Measurements from ENCODE around the gene PIP4K2C.
A peak's percentile ranks its signal among the peaks of the same experiment; 100 is the strongest.

- TF ChIP-seq POLR2A (IDR thresholded peaks at IDR 0.05) (no peak), CTCF (IDR thresholded peaks at IDR 0.05) (peak; percentile 83 to 97 (median 88))
Observed at GRCh38 chr12:57621497-57622292, 30.7 kb downstream of the PIP4K2C start.

All from right lobe of liver (tissue), 4 donors.